SK-N-SH treated with all-trans-retinoic acid at 6 μM for 48 hours (cell line): ENCODE results near the gene CITED1.

Experiments used
- ATAC-seq: fragments of 200-7000 bp; cut with Tn5 transposase; 3 replicates; pipeline ENCODE4 v1.9.1; 2020; ENCODE audit warnings: mild to moderate bottlenecking, moderate library complexity
- CREB5 ChIP-seq: fragments of 250-450 bp; sonication (Bioruptor Pico); IDR thresholded peaks from 2 replicates; pipeline ENCODE4 v1.5.1; 2020; ENCODE audit warnings: low read depth, mild to moderate bottlenecking, moderate library complexity
- CSRNP3 ChIP-seq: fragments of 250-450 bp; sonication (Bioruptor Pico); IDR thresholded peaks from 2 replicates; pipeline ENCODE4 v1.5.1; 2021; ENCODE audit warnings: mild to moderate bottlenecking, moderate library complexity
- ESRRG ChIP-seq: fragments of 250-450 bp; sonication (Bioruptor Pico); IDR thresholded peaks from 2 replicates; pipeline ENCODE4 v1.6.1; 2021; ENCODE audit warnings: mild to moderate bottlenecking
- ISL1 ChIP-seq: fragments of 250-450 bp; sonication (Bioruptor Pico); IDR thresholded peaks from 2 replicates; pipeline ENCODE4 v2.1.2; 2022; ENCODE audit warnings: mild to moderate bottlenecking, moderate library complexity
- OSR1 ChIP-seq: fragments of 250-450 bp; sonication (Bioruptor Pico); IDR thresholded peaks from 2 replicates; pipeline ENCODE4 v1.8.0; 2022; ENCODE audit warnings: moderate library complexity, mild to moderate bottlenecking, inconsistent platforms
- PATZ1 ChIP-seq: fragments of 250-450 bp; sonication (Bioruptor Pico); IDR thresholded peaks from 2 replicates; pipeline ENCODE4 v1.8.0; 2020; ENCODE audit warnings: mild to moderate bottlenecking, moderate library complexity, borderline replicate concordance
- POU6F1 ChIP-seq: fragments of 250-450 bp; sonication (Bioruptor Pico); IDR thresholded peaks from 2 replicates; pipeline ENCODE4 v1.8.0; 2021; ENCODE audit warnings: low read depth, mild to moderate bottlenecking, moderate library complexity, borderline replicate concordance
- RARB ChIP-seq: fragments of 250-450 bp; sonication (Bioruptor Pico); IDR thresholded peaks from 2 replicates; pipeline ENCODE4 v1.8.0; 2021; ENCODE audit warnings: mild to moderate bottlenecking, moderate library complexity
- SNAI2 ChIP-seq: fragments of 250-450 bp; sonication (Bioruptor Pico); IDR thresholded peaks from 2 replicates; pipeline ENCODE4 v1.5.0; 2020; ENCODE audit warnings: mild to moderate bottlenecking, moderate library complexity
- TCF4 ChIP-seq: fragments of 250-450 bp; sonication (Bioruptor Pico); IDR thresholded peaks from 2 replicates; pipeline ENCODE4 v1.8.0; 2021; ENCODE audit warnings: mild to moderate bottlenecking, moderate library complexity, borderline replicate concordance
- TOX ChIP-seq: fragments of 250-450 bp; sonication (Bioruptor Pico); IDR thresholded peaks from 2 replicates; pipeline ENCODE4 v1.8.0; 2021; ENCODE audit warnings: mild to moderate bottlenecking, moderate library complexity, borderline replicate concordance
- TSHZ2 ChIP-seq: fragments of 250-450 bp; sonication (Bioruptor Pico); IDR thresholded peaks from 2 replicates; pipeline ENCODE4 v1.5.0; 2020; ENCODE audit warnings: mild to moderate bottlenecking, moderate library complexity
- ZC3H10 ChIP-seq: fragments of 250-450 bp; sonication (Bioruptor Pico); IDR thresholded peaks from 2 replicates; pipeline ENCODE4 v1.5.1; 2021; ENCODE audit warnings: mild to moderate bottlenecking, moderate library complexity
- ZFP3 ChIP-seq: fragments of 250-450 bp; sonication (Bioruptor Pico); IDR thresholded peaks from 2 replicates; pipeline ENCODE4 v1.5.0; 2020; ENCODE audit warnings: mild to moderate bottlenecking, moderate library complexity
- ZNF70 ChIP-seq: fragments of 450-650 bp; formaldehyde crosslinking; IDR thresholded peaks from 2 replicates; pipeline ENCODE4 v1.5.0; 2020; ENCODE audit warnings: mild to moderate bottlenecking, moderate library complexity

The CITED1 gene

GRCh38 chrX:72349190-72349589 lies 43.5 kb upstream of the CITED1 start:
- TF ChIP-seq ZNF70 (CRISPR knock-in tag) (no peak), TSHZ2 (no peak), TOX (CRISPR knock-in tag) (no peak), ESRRG (CRISPR knock-in tag) (no peak)
- TF ChIP-seq, all 23 proteins: peak for 0
- ATAC-seq: no peak

- TF ChIP-seq TOX (CRISPR knock-in tag) (no peak), CREB5 (CRISPR knock-in tag) (no peak), OSR1 (CRISPR knock-in tag) (no peak), ISL1 (CRISPR knock-in tag) (no peak), SNAI2 (CRISPR knock-in tag) (no peak)
- no peak for ATAC-seq
Observed at GRCh38 chrX:72348247-72348979, 42.7 kb upstream of the CITED1 start.

- no peak for TF ChIP-seq ESRRG (CRISPR knock-in tag)
- TF ChIP-seq POU6F1 (CRISPR knock-in tag): no peak
- no peak for TF ChIP-seq RARB
- no peak for TF ChIP-seq SNAI2 (CRISPR knock-in tag)
- no peak for TF ChIP-seq CSRNP3
- TF ChIP-seq, all 23 proteins: peak for 0
- ATAC-seq: no peak
Observed at GRCh38 chrX:72347366-72347765, 41.7 kb upstream of the CITED1 start.

GRCh38 chrX:72346302-72346949 lies 40.7 kb upstream of the CITED1 start:
- ATAC-seq: no peak
- no peak for TF ChIP-seq TOX (CRISPR knock-in tag)
- no peak for TF ChIP-seq PATZ1 (CRISPR knock-in tag)
- TF ChIP-seq CREB5 (CRISPR knock-in tag): no peak
- no peak for TF ChIP-seq TCF4 (CRISPR knock-in tag)
- TF ChIP-seq ZC3H10: no peak
- TF ChIP-seq SNAI2 (CRISPR knock-in tag): no peak
- no peak for TF ChIP-seq TSHZ2
- TF ChIP-seq ZFP3 (CRISPR knock-in tag): no peak
- no peak for TF ChIP-seq RARB
- TF ChIP-seq, all 23 proteins: peak for 0
